ENCODE data around the gene PAPSS2. TPM values are rescaled to one million over a fixed set of nuclear protein-coding genes. Genes with fewer than 3 reads are reported as not detected.

Gene PAPSS2
- total RNA-seq, 1 experiment from 2014 or later: 24.5 TPM

DNA sequence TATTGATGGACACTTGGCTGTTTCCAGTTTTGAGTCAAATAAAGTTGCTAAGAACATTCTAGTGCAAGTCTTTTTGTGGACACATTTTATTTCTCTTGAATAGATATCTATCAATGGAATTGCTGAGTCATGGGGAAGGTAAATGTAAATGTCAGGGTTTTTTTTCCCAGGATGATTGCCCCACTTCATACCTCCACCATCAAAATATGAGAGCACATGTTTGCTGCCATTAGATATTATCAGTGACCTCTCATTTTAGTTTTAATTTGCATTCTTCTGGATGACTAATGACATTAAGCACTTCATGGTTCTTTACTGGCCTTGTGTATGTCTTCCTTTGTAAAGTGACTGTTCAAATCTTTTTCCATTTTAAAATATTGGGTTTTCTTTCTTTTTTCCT lies 45.7 kb downstream of the PAPSS2 start:
- no peak overlapping the region for H4K8ac ChIP-seq (replicated peaks; ENCODE audit: insufficient read length, low read depth, low read length)
- no peaks in the 10 kb centered on the region for H3K79me2 ChIP-seq (ENCODE audit: insufficient read depth, low read length)
- no peak overlapping the region for H4K5ac ChIP-seq (ENCODE audit: insufficient read length, low read depth, low read length)
- no peak overlapping the region for H3K4me2 ChIP-seq (ENCODE audit: insufficient read depth, insufficient read length, low read length)
- H2BK12ac ChIP-seq (ENCODE audit: insufficient read length, low read depth, low read length): no peak overlapping the region
- Mint-ChIP-seq H3K9me3 (no peaks in the 10 kb centered on the region), H3K36me3 (ENCODE audit: insufficient read depth in 1 of 3, low read depth in 3 of 3) (no peaks in the 10 kb centered on the region), H3K27ac (no peak overlapping the region), H3K27me3 (ENCODE audit: low read depth) (no peaks in the 10 kb centered on the region), H3K4me1 (no peaks in the 10 kb centered on the region), H3K4me3 (no peak overlapping the region)
- TF ChIP-seq, protein P1, sequence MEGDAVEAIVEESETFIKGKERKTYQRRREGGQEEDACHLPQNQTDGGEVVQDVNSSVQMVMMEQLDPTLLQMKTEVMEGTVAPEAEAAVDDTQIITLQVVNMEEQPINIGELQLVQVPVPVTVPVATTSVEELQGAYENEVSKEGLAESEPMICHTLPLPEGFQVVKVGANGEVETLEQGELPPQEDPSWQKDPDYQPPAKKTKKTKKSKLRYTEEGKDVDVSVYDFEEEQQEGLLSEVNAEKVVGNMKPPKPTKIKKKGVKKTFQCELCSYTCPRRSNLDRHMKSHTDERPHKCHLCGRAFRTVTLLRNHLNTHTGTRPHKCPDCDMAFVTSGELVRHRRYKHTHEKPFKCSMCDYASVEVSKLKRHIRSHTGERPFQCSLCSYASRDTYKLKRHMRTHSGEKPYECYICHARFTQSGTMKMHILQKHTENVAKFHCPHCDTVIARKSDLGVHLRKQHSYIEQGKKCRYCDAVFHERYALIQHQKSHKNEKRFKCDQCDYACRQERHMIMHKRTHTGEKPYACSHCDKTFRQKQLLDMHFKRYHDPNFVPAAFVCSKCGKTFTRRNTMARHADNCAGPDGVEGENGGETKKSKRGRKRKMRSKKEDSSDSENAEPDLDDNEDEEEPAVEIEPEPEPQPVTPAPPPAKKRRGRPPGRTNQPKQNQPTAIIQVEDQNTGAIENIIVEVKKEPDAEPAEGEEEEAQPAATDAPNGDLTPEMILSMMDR (conservative IDR thresholded peaks at IDR 0.05): no peak
- no peak overlapping the region for H2AFZ ChIP-seq (ENCODE audit: low read length)
- no peak for DNase-seq
- H3K4me1 ChIP-seq (ENCODE audit: insufficient read depth, low read length): no peaks in the 10 kb centered on the region
- no peak overlapping the region for H3K4ac ChIP-seq (ENCODE audit: low read depth, low read length)
- H2AK5ac ChIP-seq (ENCODE audit: insufficient read length, low read length): no peak overlapping the region
- no peaks in the 10 kb centered on the region for H3K79me1 ChIP-seq (ENCODE audit: insufficient read depth, low read depth, low read length, poor library complexity, severe bottlenecking)
- no peaks in the 10 kb centered on the region for H3K27me3 ChIP-seq (ENCODE audit: insufficient read depth, low read length)
- no peak overlapping the region for H3K9ac ChIP-seq (ENCODE audit: extremely low read depth, insufficient read length, low read length)
- no peaks in the 10 kb centered on the region for H3K23me2 ChIP-seq (ENCODE audit: insufficient read length, low read depth, low read length, poor library complexity, severe bottlenecking)
- no peaks in the 10 kb centered on the region for H4K20me1 ChIP-seq (ENCODE audit: control insufficient read depth, insufficient read depth, insufficient read length)
- no peak overlapping the region for H2BK5ac ChIP-seq (ENCODE audit: insufficient read length, low read length)
- no peak overlapping the region for H3K56ac ChIP-seq (ENCODE audit: insufficient read length, low read depth, low read length)
- H2BK120ac ChIP-seq (ENCODE audit: low read depth, low read length, poor library complexity, severe bottlenecking): no peak overlapping the region
- H2BK15ac ChIP-seq (ENCODE audit: low read depth, low read length): no peak overlapping the region
- no peak overlapping the region for H3K14ac ChIP-seq (ENCODE audit: insufficient read depth, low read length)
- no peak overlapping the region for H4K91ac ChIP-seq (ENCODE audit: insufficient read length, low read depth, low read length)
- H3K23ac ChIP-seq (ENCODE audit: insufficient read length, low read depth, low read length): no peak overlapping the region
- no peak overlapping the region for H2BK20ac ChIP-seq (ENCODE audit: low read depth, low read length, poor library complexity, severe bottlenecking)
- H3K9me3 ChIP-seq (ENCODE audit: control insufficient read depth, low read depth, low read length): no peaks in the 10 kb centered on the region
- H3K27ac ChIP-seq (ENCODE audit: insufficient read length, low read depth, low read length): no peak overlapping the region
- H3T11ph ChIP-seq (ENCODE audit: low read length): no peak overlapping the region
- H3K18ac ChIP-seq (ENCODE audit: insufficient read length, low read depth, low read length): no peak overlapping the region

All from H9 (cell line).